T-helper 1 cell treated with Interleukin-12 subunit alpha and Interleukin-12 subunit beta and Interleukin-4 antibody, amounts not matched to agents 30 μg/mL and 1 μg/mL, for 36 hours (primary cell): ENCODE results near the gene AKNAD1.

ENCODE experiments used
- H3K27ac Mint-ChIP-seq: one replicate; pipeline ENCODE4 v1.8.0; 2021; ENCODE audit warnings: mild to moderate bottlenecking, mixed read lengths
- H3K27me3 Mint-ChIP-seq: one replicate; pipeline ENCODE4 v1.8.0; 2021; ENCODE audit warnings: low read depth, mixed read lengths
- H3K36me3 Mint-ChIP-seq: one replicate; pipeline ENCODE4 v1.8.0; 2021; ENCODE audit warnings: low read depth, mixed read lengths
- H3K4me1 Mint-ChIP-seq: one replicate; pipeline ENCODE4 v1.8.0; 2021; ENCODE audit warnings: low read depth, mixed read lengths
- H3K4me3 Mint-ChIP-seq: one replicate; pipeline ENCODE4 v1.8.0; 2021; ENCODE audit warnings: mild to moderate bottlenecking, moderate library complexity, mixed read lengths
- H3K9me3 Mint-ChIP-seq: one replicate; pipeline ENCODE4 v1.8.0; 2021; ENCODE audit warnings: mixed read lengths

AKNAD1 gene

DNA sequence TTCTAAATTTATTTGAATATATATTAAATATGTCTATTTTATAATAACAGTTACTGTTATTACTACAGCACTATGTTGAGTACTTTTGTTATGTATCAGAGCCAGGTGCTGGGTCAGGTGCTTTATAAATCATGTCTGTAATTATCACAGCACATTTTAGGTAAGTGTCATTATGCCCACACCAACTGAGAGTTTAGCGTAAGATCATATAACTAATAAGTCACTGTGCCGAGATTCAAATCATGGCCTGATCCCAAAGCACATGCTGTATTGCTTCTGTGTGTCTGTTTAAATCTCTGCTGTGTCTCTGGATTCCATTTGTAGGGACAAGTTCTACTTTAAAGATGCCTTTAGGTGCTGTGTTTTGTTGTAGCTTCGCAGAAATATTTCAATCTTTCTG, 21.8 kb upstream of the AKNAD1 start:
- Mint-ChIP-seq H3K4me3 (peak overlapping the region; percentile 57), H3K4me1 (peaks cover 19% of the 10 kb centered on the region), H3K36me3 (peaks cover 2% of the 10 kb centered on the region), H3K9me3 (no peaks in the 10 kb centered on the region), H3K27ac (no peak overlapping the region), H3K27me3 (peaks cover 16% of the 10 kb centered on the region)

DNA sequence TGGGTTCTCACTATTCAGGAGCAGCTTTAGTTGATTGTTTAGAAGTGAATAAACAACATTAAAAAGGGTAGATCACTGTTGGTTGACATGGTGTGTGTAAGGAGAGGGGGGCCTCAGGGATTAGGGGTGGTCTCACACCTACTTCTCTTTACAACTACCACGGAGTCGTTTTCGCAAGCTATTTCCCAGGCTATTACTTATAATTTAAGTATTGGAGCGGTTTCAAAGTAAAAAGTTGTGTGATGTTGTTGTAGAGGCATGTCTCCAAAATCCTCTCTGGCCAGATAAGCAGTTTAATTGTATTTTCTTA, 21.2 kb upstream of the AKNAD1 start:
- Mint-ChIP-seq H3K27ac (no peak overlapping the region), H3K4me3 (peak overlapping the region; percentile 89), H3K9me3 (no peaks in the 10 kb centered on the region), H3K27me3 (peaks cover 19% of the 10 kb centered on the region), H3K36me3 (peaks cover 2% of the 10 kb centered on the region), H3K4me1 (peaks cover 19% of the 10 kb centered on the region)

DNA sequence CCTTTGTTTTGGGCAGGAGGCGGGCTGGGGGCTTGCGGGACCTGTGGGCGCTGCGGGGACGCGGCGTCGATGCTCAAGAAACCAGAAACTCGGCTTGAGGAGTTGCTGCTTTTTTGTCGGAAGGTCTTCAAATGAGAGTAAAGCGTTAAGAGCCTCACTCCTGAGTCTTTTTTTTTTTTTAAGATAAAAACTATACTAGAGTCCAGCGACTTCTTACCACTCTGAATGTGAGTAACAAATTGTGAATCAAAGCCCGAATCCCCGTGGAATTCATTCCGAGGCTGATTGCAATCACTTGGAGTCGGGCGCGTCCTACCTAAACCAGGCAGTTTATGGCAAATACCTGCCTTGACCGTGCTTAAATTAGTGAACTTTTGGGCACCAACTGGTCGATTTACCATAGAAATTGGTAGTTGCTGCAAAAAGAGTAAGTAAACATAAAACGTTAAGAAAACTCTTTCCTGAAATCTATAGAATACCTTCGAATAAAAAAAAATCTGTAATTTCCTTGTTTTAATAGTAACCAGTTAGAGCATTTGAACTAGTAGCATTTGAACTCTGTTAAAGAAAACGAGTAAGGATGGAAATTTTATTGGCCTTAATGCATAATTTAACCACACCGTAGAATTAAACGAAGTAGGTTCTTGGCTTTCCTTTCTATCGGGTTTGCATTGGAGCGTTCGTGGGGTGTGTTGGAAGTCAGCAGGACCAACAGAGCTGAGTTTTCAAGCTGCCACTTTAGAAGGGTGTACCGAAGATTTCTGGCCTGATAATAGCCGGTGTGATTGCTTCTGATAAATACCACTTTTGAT, 20.7 kb upstream of the AKNAD1 start:
- H3K4me3 Mint-ChIP-seq, result peak overlapping the region; percentile 89
- H3K36me3 Mint-ChIP-seq, result peaks cover 2% of the 10 kb centered on the region
- peaks cover 19% of the 10 kb centered on the region for H3K27me3 Mint-ChIP-seq
- no peaks in the 10 kb centered on the region for H3K9me3 Mint-ChIP-seq
- peaks cover 19% of the 10 kb centered on the region for H3K4me1 Mint-ChIP-seq
- peak overlapping the region; percentile 83 for H3K27ac Mint-ChIP-seq

DNA sequence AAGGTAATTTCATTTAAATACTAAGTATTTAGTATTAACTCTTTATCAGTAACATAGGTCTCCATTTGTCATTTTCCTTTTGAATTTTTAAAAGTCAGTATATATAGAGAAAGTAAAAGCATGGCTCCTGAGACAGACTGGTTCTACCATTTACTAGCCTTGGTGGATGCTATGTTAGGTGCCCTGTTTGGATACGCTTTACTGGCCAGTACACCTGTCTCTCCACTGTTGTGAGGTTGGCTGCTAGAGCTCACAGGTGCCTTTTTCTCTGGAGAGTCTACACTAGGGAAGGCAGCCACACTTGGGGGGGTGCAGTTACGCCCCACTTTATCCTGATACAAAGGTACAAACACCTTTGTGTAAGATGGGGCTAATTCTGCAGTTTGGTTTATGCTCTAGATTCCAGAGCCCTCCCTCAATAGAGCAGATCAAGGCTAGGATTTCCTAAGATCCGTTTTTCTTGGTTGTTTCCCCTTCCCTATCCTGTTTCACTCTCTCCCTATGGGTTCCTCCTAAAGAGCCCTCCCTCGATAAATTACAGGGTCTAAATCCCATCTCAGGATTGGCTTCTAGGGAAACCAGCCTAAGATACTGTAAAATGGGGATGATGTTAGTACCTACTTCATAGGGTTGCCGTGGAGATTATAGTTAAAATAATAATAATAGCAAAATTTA, 14.3 kb upstream of the AKNAD1 start:
- Mint-ChIP-seq H3K27ac (no peak overlapping the region), H3K27me3 (peaks cover 56% of the 10 kb centered on the region)

DNA sequence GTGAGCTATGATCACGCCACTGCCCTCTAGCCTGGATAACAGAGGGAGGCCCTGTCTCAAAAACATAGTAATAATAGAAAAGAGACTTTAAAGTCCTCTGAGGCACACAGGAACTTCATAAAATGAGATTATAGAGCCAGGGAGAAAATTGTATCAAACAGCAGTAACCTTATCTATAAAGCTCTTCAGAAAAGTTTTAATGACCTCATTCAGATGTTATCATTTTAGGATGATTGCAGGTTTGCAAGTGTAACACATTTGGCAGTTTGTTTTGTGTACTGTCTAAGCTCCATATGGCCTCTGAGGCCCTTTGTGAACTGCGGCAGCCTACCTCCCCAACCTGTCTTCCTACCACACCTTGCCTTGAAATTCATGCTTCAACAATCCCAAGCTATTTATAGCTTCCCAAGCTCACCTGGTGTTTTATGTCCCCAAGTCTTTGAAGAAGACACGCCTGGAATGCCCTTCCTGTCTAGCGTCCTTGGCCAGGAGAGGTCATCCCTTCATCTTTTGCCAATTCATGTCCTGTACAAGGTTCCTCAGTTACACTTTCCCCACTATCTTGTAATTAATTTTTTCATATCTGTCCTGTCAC, 8.5 kb upstream of the AKNAD1 start:
- Mint-ChIP-seq H3K4me3 (no peak overlapping the region), H3K27me3 (peaks cover 32% of the 10 kb centered on the region), H3K9me3 (no peaks in the 10 kb centered on the region), H3K36me3 (no peaks in the 10 kb centered on the region), H3K27ac (no peak overlapping the region), H3K4me1 (peaks cover 3% of the 10 kb centered on the region)

More for the DNA sequence above, 14.3 kb upstream of the AKNAD1 start:
- peaks cover 1% of the 10 kb centered on the region for H3K4me1 Mint-ChIP-seq
- no peaks in the 10 kb centered on the region for H3K9me3 Mint-ChIP-seq
- H3K4me3 Mint-ChIP-seq, result no peak overlapping the region
- no peaks in the 10 kb centered on the region for H3K36me3 Mint-ChIP-seq

DNA sequence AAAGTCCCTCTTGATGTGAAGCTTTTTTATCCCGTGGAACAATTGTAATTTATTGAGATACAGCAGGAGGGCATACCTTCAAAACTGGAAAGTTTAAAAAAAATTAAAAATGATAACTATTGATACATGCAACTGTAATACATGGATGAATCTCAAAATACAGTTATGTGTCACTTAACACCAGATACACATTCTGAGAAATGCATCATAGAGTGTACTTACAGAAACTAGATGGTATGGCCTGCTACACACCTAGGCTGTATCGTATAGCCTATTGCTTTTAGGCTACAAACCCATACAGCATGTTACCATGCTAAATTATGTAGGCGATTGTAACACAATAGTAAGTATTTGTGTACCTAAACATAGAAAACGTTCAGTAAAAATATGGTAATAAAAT, 7.1 kb upstream of the AKNAD1 start:
- H3K27me3 Mint-ChIP-seq, result peaks cover 28% of the 10 kb centered on the region

DNA sequence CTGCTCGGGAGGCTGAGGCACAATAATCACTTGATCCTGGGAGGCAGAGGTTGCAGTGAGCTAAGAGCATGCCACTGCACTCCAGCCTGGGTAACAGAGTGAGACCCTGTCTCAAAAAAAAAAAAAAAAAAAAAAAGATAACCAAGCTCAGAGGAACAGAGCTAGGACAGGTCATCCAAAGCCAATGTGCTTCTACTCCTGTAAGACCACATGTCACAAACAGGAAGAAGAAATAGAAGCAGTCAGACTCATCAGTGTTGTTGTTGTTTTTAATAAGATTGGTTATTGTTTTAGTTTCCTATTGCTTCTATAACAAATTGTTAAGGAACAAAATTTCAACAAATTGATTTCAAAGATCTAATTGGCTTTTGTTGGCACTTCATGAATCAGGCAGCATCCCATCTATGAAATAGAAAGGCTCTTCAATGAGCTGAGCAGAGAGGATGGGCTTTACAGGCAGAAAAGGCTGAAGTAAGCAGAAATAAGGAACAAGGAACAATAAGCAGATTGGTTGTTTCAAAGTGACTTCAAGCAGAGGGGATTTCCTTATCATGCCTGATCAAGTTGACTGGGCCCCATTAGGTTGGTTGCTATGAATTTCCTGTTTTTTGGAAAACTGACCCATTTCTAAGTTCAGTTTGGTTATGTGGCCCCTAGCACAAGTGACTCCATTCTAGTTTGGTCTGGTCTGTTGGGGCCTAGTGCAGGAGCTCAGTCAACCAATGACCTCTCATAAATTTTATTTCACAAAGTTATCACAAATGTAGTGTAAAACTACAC, 6.0 kb upstream of the AKNAD1 start:
- no peaks in the 10 kb centered on the region for H3K9me3 Mint-ChIP-seq
- H3K4me3 Mint-ChIP-seq, result no peak overlapping the region
- peaks cover 25% of the 10 kb centered on the region for H3K27me3 Mint-ChIP-seq
- no peaks in the 10 kb centered on the region for H3K36me3 Mint-ChIP-seq
- H3K4me1 Mint-ChIP-seq, result peaks cover 6% of the 10 kb centered on the region
- H3K27ac Mint-ChIP-seq, result no peak overlapping the region

More for the DNA sequence above, 7.1 kb upstream of the AKNAD1 start:
- Mint-ChIP-seq H3K27ac (no peak overlapping the region), H3K4me3 (no peak overlapping the region), H3K9me3 (no peaks in the 10 kb centered on the region), H3K36me3 (no peaks in the 10 kb centered on the region), H3K4me1 (peaks cover 3% of the 10 kb centered on the region)

DNA sequence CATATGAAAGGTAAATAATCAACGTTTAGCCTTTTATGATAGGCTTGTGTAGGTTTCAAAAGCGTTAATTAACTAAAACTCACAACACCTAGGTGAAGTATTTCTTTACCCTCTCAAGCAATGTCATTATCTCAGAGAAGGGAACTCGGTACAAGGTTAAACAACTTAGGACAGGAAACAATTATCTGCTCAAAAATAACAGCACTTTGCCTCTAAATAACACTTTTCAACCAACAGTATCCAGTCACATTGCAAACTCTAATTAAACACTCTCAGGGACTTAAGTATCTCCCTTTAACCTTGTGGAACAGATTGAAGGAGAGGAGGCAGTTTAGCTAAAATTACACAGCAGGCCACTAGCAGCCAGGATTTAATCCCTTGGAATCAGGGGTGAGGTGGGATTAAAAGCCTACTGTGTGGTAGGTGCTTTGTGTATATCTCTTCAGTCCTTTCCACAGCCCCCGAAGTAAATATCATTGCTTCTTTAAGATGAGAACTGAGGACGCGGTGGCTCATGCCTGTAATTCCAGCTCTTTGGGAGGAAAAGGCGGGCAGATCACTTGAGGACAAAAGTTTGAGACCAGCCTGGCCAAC, 5.2 kb upstream of the AKNAD1 start:
- Mint-ChIP-seq H3K36me3 (no peaks in the 10 kb centered on the region), H3K9me3 (no peaks in the 10 kb centered on the region), H3K27ac (no peak overlapping the region), H3K4me3 (no peak overlapping the region), H3K4me1 (peaks cover 6% of the 10 kb centered on the region), H3K27me3 (peaks cover 22% of the 10 kb centered on the region)

DNA sequence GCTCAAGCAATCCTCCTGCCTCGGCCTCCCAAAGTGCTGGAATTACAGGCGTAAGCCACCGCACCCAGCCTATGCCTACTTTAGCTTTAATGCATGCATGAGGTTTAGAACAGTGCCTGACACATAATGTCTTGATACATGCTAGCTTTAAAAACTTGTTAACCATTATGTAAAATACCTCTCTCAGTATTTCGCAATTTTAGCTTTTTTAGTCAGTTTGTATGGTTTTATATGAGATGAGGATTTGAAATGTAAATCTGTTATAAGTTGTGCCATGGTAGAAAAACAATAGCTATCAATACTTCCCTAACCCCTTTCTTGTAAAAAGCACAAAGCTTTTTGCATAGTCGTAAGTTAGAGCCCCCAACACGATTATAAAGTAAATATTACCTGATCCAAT, 4.7 kb upstream of the AKNAD1 start:
- Mint-ChIP-seq H3K27ac (no peak overlapping the region), H3K36me3 (no peaks in the 10 kb centered on the region), H3K4me1 (peaks cover 6% of the 10 kb centered on the region), H3K27me3 (peaks cover 20% of the 10 kb centered on the region), H3K9me3 (no peaks in the 10 kb centered on the region), H3K4me3 (no peak overlapping the region)

DNA sequence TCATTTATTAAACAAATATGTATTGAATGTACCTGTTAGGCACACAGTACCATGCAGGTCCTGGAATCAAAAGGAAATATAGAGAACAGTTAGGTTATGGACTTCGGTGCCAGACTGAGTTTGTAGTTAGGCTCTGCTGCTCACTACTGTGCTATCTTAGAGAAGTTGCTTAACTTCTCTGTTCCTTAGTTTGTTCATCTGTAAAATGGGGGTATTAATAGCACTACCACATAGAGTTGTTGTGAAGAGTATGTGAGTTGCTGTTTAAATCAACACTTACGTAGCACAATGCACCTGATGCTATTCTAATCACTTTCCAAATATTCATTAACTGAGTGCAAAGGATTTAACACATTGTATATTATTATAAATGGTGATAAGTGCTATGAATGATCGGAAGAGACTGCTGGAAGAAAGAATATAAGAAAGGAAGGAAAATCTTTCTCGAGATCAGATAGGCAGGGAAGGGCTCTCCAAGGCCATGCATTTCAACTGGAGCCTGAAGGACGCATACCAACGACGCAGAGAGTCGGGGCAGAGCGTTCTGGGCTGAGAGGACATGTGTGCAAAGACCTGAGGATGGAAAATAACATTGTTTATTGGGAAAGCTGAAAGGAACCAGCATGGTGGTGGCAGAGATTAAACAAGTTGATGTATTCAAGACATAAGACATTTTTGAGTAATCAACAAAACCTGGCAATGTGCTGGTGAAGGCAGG, 3.5 kb upstream of the AKNAD1 start:
- Mint-ChIP-seq H3K4me1 (peaks cover 6% of the 10 kb centered on the region), H3K9me3 (no peaks in the 10 kb centered on the region), H3K27me3 (peaks cover 25% of the 10 kb centered on the region), H3K4me3 (no peak overlapping the region), H3K27ac (no peak overlapping the region), H3K36me3 (no peaks in the 10 kb centered on the region)

DNA sequence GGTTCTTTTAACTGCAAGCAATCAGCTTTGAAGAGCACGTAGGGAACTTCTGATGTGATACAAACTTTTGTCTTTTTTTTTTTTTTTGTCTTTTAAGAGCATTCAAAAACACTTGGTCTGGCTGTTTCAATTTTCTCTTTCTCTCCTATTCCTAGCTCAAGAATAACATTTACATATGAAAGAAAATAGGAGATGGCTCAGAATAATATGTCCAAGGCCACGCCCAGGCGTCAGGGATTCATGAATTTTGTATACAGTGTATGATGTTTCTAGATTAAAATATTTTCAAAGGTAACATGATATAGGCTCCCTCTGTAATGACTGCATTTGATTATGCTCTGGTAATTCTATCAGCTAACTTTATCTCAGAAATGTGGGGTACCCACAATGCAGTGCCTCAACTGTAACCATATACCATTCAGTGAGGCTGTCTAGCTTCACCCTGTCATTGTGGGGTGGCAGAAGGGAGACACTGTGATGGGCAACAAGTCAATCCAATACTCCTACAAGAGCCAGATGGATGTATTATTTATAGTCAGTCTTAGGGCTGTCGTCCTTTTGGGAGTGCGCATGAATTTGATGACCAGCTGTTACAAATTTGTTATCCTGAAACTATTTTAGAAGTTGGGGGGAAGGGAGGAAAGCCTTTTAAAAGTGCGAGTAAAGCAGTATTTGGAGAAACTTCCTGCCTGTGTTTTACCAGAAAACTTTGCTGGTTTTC, 1.5 kb upstream of the AKNAD1 start:
- H3K36me3 Mint-ChIP-seq, result no peaks in the 10 kb centered on the region
- H3K27me3 Mint-ChIP-seq, result peaks cover 32% of the 10 kb centered on the region
- H3K9me3 Mint-ChIP-seq, result no peaks in the 10 kb centered on the region
- no peak overlapping the region for H3K4me3 Mint-ChIP-seq
- H3K27ac Mint-ChIP-seq, result no peak overlapping the region
- H3K4me1 Mint-ChIP-seq, result peaks cover 6% of the 10 kb centered on the region

DNA sequence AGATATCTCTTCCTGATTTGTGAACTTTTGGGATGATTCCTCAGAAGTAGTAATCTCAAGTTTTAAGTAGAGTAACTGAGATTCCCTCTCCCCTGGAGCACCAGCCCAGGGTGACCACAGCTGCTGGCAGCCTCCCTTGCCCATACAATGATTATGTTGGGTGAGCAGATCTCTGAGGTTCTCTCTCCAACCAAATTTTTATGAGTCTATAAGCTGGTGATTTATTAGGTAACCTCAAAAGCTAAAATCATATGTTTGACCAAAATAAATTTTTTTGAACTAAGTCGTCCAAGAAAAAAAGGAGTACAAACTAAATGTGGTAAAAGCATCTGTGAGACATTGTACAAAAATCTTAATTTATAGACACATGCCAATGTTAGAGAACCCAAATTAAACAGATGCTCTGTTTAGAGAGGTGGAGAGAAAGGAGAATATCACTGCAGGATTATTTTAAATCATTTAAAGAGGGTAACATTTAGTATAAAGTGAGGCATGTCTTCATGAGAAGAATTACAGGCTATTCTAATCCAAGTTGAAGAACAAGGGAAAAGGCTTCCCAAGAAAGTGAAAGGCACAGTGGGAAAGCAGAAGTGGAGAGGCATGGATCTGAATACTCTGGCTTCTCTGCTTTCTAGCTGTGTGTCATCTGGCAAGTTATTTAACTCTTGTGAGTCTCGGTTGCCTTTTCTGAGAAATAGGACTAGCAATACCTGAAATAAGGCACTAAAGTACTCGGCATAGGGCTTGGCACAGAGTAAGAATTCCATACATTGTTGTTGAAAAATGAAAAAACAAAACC, 2.5 kb downstream of the AKNAD1 start:
- H3K36me3 Mint-ChIP-seq, result no peaks in the 10 kb centered on the region
- no peak overlapping the region for H3K4me3 Mint-ChIP-seq
- no peaks in the 10 kb centered on the region for H3K9me3 Mint-ChIP-seq
- H3K27ac Mint-ChIP-seq, result no peak overlapping the region
- peaks cover 28% of the 10 kb centered on the region for H3K27me3 Mint-ChIP-seq
- H3K4me1 Mint-ChIP-seq, result peaks cover 13% of the 10 kb centered on the region
